Measurements from ENCODE around the gene ZNF789. TPM values are rescaled to one million over a fixed set of nuclear protein-coding genes. Genes with fewer than 3 reads are reported as not detected.
A peak's percentile ranks its signal among the peaks of the same experiment; 100 is the strongest.

ZNF789 gene
- total and polyA plus RNA-seq, 9 of the 15 experiments (the other 6 are each of a cell fraction or from before 2014, with no cell fraction given): 6.1 to 57.0 (median 24.8) TPM

DNA sequence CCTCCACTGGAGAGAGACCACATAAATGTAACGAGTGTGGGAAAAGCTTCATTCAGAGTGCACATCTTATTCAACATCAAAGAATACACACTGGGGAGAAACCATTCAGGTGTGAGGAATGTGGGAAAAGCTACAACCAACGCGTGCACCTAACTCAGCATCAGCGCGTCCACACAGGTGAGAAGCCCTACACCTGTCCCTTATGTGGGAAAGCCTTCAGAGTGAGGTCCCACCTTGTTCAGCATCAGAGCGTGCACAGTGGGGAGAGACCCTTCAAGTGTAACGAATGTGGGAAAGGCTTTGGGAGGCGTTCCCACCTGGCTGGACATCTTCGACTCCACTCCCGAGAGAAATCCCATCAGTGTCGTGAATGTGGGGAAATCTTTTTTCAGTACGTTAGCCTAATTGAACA is 58.7 kb downstream of the ZNF789 start (continued):
- TF ChIP-seq EP400 (IDR thresholded peaks at IDR 0.05): peak; percentile 33; the same call in 1 of the 2 replicates
- peak; percentile 99 for TF ChIP-seq CBX5 (IDR thresholded peaks at IDR 0.05; ENCODE audit: borderline replicate concordance, low read depth)
- TF ChIP-seq ZNF280A (IDR thresholded peaks at IDR 0.05; ENCODE audit: low read depth, partially characterized antibody): peak; percentile 99
- no peak for TF ChIP-seq ILF3 (IDR thresholded peaks at IDR 0.05; ENCODE audit: borderline replicate concordance)
- TF ChIP-seq XRCC3 (IDR thresholded peaks at IDR 0.05): peak; percentile 99
- no peak for TF ChIP-seq DDX20 (tag; IDR thresholded peaks at IDR 0.05; ENCODE audit: low read depth)
- TF ChIP-seq FOXK1 (CRISPR knock-in tag; IDR thresholded peaks at IDR 0.05; ENCODE audit: borderline replicate concordance): no peak
- no peak for TF ChIP-seq ZBTB2 (IDR thresholded peaks at IDR 0.05)
- peak; percentile 18 to 90; a peak in 2 of 4 replicates for TF ChIP-seq TRIM24 (IDR thresholded peaks at IDR 0.05)
- no peak for TF ChIP-seq PURB (CRISPR knock-in tag; IDR thresholded peaks at IDR 0.05; ENCODE audit: low read depth)
- TF ChIP-seq ATF7 (IDR thresholded peaks at IDR 0.05): 0 out of 2 replicates have a peak, but pooled peaks have one; percentile 22
- TF ChIP-seq FOXP4 (CRISPR knock-in tag; IDR thresholded peaks at IDR 0.05; ENCODE audit: borderline replicate concordance): no peak
- TF ChIP-seq KDM1A (IDR thresholded peaks at IDR 0.05): peak in 1 of 2 experiments; percentile 37; a peak in 1 of 4 replicates
- TF ChIP-seq CBFB (CRISPR knock-in tag; IDR thresholded peaks at IDR 0.05): no peak
- no peak for TF ChIP-seq ELF4 (CRISPR knock-in tag; IDR thresholded peaks at IDR 0.05)
- TF ChIP-seq ZEB2 (IDR thresholded peaks at IDR 0.05): peak; percentile 92
- TF ChIP-seq PHB (CRISPR knock-in tag; IDR thresholded peaks at IDR 0.05): no peak

All from K562 (cell line).